GM18870 (cell line): Measurements from ENCODE around the gene VIT.
"Not testable (repeated sequence)": the region's sequence is repeated elsewhere in the genome, so short reads cannot be mapped to it uniquely, and the experiment has no call there.

Source experiments
- ATAC-seq: cut with Tn5 transposase; IDR thresholded peaks from one replicate; pipeline ENCODE4 v1.9.1; 2021; ENCODE audit warnings: moderate library complexity; ENCODE audit not compliant: unreplicated experiment

VIT gene

DNA sequence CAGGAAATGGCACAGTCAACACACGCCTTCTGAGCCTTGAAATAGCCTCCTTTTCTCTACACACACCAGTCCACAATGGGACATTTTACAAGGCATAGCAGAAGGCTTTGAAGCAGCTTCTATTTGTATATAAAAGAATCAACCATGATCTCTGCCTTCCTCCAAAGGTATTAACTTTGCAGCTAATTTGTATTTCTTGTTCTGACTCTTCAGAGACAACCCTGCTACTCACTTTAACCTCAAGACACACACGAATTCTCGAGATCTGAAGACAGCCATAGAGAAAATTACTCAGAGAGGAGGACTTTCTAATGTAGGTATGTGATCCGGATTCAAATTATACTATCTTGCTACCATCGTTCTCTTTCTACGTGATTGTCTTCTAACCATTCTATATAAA lies 104.6 kb downstream of the VIT start:
- no peak for ATAC-seq

GRCh38 chr2:36802952-36803351 lies 106.4 kb downstream of the VIT start:
- no peak for ATAC-seq

- ATAC-seq = no peak
Observed at GRCh38 chr2:36805635-36806224, 109.2 kb downstream of the VIT start.

DNA sequence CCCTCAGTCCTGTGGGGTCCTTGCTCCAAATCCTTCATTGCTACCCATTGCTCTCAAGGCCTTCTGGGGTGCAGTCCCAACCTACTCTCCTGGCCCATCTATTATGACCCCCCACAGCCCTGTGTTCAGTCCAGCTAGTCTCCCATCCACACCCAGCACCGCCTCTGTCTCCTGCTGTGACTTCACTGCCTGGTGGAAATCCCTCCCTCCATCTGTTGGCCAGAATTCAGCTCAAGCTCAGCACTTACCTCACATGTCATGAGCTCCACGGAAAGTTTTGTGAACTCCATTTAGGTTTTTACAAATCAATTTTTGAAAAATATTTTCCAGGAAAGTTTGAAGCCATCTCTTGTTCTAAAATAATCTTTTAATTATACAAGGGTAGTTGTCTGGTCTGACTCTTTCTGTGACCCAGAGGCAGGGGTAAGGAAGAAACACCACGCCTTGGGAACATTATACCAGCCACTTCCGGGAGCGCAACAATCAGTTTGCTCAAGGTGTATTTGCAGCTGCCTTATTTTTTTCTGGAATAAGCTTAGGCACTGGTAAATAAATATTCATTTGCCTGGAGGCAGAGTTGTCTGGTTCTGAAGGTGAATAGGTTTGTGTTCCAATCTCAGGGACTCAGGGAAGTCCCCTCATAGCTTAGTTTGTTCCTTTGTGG lies 110.8 kb downstream of the VIT start:
- ATAC-seq = no peak

- ATAC-seq = no peak
Observed at GRCh38 chr2:36808386-36809068, 112.0 kb downstream of the VIT start.

DNA sequence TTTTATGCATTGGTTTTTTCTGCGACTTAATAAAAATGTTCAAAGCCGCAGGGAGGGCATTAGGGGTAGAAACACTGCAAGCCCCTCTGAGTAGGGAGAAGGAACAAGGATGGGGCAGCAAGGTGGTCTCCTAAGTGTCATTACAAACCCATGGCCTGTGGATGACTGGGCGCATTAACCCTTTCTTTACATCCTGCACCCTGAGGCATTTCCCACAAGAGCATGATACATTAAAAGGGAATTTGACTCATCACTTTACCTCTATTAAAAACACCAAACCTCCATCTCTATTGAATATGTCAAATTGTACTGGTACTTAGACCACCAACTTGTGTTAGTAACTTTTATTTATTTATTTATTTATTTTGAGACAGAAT lies 112.5 kb downstream of the VIT start:
- ATAC-seq = no peak

GRCh38 chr2:36811071-36811470 lies 114.6 kb downstream of the VIT start:
- no peak for ATAC-seq

- no peak for ATAC-seq
Observed at GRCh38 chr2:36812196-36812595, 115.7 kb downstream of the VIT start.

GRCh38 chr2:36818542-36818941 lies 122.0 kb downstream of the VIT start:
- no peak for ATAC-seq

DNA sequence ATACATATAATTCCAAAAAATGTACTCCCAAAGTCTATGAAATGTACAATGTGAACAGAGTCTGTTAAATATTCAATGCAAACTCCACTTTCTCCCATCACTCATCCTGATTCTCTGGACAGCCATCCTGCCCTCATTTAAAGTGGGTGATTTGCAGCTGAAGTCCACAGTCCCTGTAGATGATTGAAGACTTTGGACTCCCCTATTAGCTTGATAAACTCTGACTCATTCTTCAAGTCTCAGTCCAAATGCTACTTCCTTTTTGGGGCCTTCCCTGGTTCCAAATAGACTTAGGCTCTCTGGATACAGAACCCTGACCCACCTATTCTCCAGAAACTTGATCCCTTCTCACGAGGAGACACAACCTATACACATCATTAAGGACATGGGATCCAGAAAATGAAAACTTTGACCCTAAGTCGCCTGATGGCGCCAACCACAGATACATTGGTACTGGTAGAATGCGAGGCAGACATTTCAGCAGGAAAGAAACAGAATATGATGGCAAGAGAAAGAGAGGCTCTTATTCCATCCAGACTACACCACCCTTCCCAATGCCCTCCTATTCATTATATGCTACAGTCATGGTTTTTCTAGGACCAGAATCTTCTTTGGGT lies 122.7 kb downstream of the VIT start:
- ATAC-seq = no peak

DNA sequence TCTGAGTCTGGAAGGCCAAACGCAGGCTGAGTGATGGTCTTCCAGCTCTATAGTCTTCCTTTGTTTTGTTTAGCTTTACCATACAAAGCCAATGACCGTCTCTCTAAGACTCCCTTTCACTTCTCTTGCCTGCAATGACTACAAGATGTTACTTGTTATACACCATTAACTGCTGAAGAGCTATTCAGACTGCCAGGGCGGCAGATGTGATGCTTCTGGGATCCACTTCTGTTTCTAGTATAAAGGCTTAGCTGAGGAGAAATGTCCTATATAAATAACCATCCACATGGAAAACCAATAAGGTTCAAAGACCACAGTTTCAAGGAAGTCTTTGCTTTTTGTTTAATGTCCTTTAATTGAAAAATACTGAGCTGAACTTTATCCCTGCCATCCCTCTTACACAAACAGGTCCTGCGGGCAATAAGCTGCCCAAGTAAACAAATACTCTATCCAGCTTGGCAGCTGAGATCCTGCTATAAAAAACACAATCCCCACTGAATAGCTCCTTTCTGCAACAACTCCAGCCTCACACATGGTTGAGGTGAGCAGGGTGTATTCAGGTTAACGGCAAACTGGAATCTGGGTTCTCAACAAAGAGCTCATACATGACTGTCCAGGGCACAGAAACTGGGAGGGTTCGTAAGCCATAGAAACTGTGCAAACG lies 124.6 kb downstream of the VIT start:
- no peak for ATAC-seq

GRCh38 chr2:36823862-36824261 lies 127.4 kb downstream of the VIT start:
- no peak for ATAC-seq

DNA sequence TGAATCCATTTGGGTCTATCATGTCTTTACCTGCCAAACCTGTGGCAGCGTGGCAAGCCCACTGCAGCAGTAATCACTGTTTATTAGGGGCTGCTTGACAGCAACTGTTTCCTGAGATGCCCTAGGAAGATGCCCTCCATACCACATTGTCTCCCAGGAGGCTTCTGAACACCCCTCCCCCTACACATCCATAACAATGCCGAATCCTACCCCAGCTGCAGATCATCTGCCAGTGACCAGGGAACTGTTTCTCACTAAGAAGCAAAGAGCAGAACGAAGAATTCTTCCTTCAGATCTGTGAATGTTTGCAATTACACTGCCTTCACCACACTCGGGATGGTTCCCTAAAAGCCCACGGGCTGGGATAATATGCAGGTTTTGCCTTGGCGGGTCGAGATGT lies 127.8 kb downstream of the VIT start:
- no peak for ATAC-seq

DNA sequence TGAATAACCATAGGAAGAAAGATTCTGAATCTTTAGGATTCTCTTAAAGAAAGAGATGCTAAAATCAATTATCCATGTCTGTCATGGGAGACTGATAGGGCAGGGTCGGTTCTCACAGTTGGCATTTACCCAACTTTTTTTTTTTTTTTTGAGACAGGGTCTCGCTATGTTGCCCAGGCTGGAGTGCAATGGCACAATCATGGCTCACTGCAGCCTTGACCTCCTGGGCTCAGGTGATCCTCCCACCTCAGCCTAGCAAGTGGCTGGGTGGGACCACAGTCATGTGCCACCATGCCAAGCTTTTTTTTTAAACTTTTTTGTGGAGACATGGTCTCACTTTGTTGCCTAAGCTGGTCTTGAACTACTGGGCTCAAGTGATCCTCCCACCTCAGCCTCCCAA lies 128.2 kb downstream of the VIT start:
- not testable (repeated sequence) for ATAC-seq

DNA sequence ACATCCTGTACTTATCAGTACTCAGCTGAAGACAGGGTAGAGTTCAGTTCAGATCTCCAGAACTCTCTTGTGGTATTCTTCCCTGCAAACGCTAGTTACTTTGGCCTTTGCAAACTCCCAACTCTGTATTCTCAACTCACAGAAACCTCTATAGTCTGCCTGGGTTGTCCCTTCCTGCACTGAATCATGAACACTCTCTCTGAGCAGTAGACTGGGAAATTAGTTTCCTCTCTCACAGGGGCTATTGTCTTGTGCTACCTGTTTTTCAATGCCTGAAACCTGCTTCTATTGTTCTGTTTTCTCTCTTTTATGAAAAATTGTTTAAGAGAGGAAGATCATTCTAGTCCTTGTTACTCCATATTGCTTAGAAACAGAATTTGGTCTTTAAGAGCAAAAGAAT lies 134.7 kb downstream of the VIT start:
- ATAC-seq = no peak

- no peak for ATAC-seq
Observed at GRCh38 chr2:36834203-36834602, 137.7 kb downstream of the VIT start.

- no peak for ATAC-seq
Observed at GRCh38 chr2:36834731-36835524, 138.4 kb downstream of the VIT start.

GRCh38 chr2:36839976-36840617 lies 143.6 kb downstream of the VIT start:
- ATAC-seq = no peak

DNA sequence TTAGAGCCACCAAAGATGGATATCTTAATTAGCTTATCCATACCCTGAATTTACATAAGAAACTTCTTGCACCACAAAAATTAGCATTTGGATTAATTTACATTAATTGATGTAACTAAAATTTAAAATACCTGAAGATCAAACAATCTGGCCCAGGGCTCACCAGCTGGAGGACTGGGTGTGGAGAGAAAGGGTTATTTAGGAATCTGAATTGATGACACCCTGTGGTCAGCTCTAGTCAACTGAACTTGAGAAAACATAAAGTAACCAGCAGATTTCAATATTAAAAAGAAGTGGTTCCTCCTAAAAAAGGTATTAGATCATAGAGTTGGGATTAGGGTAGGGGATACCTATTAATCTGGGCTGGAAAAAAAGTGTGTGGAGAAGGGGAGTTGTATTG lies 147.3 kb downstream of the VIT start:
- ATAC-seq = no peak

DNA sequence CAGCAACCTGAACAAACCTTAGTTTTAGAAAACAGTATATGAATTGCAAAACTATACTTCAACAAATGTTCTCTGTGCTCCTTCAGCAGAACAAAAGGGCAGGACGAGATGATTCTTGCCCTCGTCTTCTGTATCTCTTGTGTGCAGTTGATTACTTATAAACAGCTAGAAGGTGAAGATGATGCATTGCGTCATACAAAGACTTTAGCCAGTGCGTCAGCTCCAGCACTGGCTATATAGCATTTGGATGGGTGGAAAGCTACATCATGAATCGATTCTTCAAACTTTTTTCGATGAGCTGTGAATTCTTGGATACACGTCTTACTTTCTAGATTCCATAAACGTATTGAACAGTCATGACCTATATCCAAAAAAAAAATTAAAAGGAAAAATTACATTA lies 152.8 kb downstream of the VIT start:
- no peak for ATAC-seq
